NCI-H524 treated with DMSO at 0.1 percent for 48 hours (cell line): ENCODE measurements around the gene OVOL1.
"Not testable (repeated sequence)": the region's sequence is repeated elsewhere in the genome, so short reads cannot be mapped to it uniquely, and the experiment has no call there.

Experiments
- DNase-seq: peaks from one replicate; lab custom pipeline; 2025; lab: John Stamatoyannopoulos, UW

Gene OVOL1

DNA sequence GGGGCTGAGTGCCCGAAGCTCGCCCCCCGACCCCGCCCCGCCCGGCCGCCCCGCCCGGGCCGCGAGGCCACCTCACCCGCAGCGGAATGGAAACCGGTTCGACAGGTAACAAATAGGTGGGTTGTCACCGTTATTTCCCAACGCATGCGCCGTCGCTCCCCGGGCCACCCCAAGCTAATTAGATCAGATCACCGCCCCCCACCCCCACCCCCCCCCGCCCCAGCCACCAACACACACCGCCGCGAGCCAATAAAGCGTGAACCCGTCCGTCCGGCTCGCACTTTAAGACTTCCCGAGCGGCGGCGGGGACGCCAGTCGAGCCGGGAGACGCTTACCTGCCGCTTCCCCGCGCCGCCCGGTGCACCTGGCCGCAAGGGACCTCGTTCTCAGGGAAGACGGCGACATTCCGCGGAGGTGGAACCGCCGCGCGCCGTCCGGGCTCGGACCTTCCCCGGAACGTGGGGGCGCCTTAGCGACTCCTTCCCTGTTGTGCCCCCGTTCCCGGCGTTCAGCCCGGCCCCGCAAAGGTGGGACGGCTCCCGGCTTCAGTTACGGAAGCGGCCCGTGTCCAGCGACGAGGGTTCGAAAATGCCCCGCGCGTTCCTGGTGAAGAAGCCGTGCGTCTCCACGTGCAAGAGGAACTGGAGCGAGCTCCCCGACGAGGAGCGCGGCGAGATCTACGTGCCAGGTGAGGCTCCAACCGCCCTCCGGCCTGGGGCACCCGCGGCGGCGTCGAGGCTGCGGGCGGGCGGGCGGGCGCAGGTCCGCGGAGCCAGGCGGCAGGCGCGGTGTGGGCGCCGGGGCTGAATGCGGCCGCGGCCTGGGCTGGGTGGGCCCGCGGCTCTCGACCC lies at the start of gene OVOL1:
Gene OVOL1 (plus strand): TSS at position 278 of the 851 bp plus-strand sequence. CDS start 311 bp downstream, at position 589.
- no peak for DNase-seq

GRCh38 chr11:65739022-65739421 lies 47.8 kb upstream of the OVOL1 start:
- DNase-seq = no peak

GRCh38 chr11:65741185-65741584 lies 45.7 kb upstream of the OVOL1 start:
- no peak for DNase-seq

DNA sequence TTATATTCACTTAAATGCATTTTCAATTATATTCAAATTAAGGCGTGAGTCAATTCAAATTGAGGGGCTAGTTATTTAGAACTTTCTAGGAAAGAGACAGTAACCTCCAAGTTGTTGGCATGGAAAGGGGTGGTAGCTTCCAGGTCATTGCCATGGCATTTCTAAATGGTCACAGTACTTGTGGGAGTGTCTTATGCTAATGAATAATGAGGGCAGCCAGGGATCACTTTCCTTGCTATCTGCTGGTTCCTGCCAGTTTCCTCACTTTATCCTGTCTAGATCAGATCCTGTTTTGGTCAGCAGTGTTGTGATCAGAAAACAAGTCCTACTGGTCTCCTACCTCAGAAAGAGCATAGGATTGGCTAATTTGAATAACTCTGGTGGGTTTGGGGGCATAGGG lies 44.5 kb upstream of the OVOL1 start:
- no peak for DNase-seq

DNA sequence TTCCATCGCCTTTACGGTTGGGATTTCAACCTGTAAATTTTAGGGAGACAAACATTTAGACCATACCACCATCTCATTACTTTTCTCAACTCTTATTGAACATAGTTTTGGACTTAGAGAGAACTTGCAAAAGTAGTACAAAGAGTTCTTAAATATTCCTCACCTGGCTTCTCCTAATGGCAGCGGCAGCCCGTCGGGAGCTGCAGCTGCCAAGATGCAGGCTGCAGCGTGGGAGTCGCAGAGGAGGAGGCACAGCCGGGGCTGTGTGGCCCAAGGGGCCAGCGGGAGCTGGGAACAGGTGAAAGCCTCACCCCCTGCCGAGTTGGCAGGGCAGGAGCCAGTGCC lies 43.2 kb upstream of the OVOL1 start:
- DNase-seq = no peak

GRCh38 chr11:65744026-65744698 lies 42.7 kb upstream of the OVOL1 start:
- no peak for DNase-seq

DNA sequence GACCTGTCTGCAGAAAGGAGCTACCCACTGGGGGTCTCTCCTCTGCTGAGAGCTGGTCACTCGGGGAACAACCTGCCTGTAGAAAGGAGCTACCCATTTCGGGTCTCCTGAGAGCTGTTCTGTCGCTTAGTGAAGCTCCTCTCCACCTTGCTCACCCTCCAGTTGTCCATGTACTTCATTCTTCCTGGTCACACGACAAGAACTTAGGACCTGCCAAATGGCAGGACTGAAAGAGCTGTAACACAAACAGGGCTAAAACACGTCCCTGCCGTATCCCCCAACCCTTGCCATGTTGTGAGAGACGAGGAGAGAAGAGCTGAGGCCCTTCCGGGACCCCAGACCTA lies 42.2 kb upstream of the OVOL1 start:
- no peak for DNase-seq

DNA sequence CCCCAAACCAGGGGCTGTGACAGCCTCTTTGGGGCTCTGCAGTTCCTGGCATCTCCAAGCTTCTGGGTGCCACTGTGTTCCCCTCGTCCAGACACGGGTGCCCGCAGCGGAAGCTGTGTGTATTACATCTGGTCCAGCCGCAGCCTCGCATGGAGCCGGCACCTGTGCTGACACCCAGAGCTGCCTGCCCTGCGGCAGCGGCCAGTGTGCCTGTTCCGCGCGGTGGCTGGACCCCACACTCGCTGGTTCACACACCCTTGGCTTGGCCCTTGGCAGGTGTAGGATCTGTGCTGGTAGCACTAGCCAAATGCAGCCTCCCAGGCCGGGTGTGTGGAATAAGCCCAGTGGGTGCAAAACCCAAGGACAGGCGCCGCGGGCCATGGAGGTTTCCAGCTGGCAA lies 41.8 kb upstream of the OVOL1 start:
- no peak for DNase-seq

- DNase-seq = not testable (repeated sequence)
Measured at GRCh38 chr11:65762169-65762568, 24.7 kb upstream of the OVOL1 start.

DNA sequence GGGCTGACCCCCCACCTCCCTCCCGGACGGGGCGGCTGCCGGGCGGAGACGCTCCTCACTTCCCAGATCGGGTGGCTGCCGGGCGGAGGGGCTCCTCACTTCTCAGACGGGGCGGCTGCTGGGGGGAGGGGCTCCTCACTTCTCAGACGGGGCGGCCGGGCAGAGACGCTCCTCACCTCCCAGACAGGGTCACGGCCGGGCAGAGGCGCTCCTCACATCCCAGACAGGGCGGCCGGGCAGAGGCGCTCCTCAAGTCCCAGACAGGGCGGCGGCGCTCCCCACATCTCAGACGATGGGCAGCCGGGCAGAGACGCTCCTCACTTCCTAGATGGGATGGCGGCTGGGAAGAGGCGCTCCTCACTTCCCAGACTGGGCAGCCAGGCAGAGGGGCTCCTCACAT lies 24.0 kb upstream of the OVOL1 start:
- not testable (repeated sequence) for DNase-seq

DNA sequence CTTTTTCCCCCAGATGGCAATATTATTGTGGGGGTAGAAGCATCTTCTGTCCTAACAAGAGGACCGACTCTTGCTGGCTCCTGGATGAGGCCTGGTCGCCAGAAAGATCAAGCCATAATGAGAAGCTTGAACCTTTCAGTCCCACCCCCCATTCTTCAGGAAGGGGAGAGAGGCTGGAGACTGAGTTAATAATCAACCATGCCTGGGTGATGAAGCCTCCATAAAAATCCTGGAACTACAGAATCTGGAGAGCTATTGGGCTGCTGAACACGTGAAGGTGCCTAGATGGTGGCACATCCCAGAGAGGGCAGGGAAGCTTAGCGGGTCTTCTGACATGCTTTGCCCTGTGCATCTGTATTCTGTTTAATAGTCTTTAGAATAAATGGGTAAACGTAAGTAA lies 22.4 kb upstream of the OVOL1 start:
- no peak for DNase-seq

DNA sequence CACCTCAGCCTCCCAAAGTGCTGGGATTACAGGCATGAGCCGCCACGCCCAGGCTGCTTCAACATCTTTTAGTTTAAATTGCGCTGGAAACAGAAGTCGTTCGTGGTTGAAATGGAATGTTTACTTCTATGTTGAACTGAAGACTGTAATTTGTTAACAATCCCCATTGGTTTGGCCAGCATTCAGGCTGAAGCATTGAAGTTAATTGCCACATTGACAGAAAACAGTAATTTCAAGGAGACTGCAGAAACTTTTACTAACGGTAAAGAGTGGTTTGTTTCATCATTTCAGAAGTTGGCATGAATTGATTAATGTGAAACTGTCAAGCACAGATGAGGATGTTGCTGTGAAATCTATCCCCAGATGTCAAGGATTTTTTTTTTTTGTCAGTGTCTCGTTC lies 20.3 kb upstream of the OVOL1 start:
- no peak for DNase-seq

- DNase-seq = no peak
Measured at GRCh38 chr11:65767406-65767805, 19.5 kb upstream of the OVOL1 start.

DNA sequence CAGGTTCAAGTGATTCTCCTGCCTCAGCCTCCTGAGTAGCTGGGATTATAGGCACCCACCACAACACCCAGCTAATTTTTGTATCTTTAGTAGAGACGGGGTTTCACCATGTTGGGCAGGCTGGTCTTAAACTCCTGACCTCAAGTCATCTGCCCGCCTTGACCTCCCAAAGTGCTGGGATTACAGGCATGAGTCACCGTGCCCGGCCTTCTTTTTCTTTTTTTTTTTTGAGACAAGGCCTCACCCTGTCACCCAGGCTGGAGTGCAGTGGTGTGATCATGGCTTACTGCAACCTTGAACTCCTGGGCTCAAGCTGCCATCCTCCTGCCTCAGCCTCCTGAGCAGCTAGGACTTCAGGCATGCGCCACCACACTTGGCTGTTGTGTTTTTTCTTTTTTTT lies 19.1 kb upstream of the OVOL1 start:
- DNase-seq = not testable (repeated sequence)

DNA sequence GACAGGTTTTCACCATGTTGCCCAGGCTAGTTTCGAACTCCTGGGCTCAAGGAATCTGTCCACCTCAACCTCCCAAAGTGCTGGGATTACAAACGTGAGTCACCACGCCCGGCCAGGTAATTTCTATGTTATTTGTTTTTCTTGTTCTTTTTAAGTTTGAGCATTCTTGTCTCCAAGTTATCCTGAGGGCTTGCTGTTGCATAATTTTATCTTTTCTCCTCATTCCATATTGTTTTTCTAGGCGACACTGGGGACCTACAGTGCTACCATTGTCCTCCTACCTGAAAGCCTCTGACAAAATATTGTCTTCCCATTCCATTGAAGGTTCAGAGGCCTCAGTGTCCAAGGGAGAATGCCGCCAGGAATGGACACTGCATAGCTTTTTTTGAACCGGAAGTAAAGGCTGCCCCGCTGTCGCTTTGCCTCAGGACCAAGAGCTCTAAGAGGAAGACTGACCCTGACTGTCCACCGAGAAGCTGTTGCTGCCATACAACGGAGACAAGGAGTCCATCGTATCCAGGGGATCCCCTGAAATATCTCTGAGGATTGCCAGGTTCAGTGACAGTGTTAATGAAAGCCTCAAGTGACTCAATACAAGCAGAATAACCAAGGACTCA lies 15.8 kb upstream of the OVOL1 start:
- no peak for DNase-seq

DNA sequence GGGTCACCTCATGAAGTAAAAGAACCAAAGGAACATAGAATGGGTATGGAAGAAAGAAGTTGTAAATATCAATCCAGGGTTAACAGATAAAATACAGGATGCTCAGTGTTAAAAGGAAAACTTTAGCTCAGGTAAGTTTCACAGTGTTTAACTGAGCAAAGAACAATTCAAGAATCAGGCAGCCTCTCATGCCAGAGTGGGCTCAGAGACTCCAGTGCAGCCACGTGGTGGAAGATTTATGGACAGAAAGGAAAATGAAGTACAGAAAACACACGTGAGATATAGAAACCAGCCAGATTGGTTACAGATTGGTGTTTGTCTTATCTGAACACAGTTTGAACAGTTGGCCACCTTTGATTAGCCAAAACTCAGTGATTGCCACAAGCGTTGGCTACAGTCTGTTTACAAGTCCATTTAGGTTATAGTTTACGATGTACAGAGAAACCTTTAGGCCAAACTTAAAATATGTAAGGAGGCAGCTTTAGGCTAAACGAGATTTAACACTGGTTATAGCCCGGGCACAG lies 15.2 kb upstream of the OVOL1 start:
- DNase-seq = no peak

GRCh38 chr11:65773784-65774411 lies 13.0 kb upstream of the OVOL1 start:
- DNase-seq = no peak

DNA sequence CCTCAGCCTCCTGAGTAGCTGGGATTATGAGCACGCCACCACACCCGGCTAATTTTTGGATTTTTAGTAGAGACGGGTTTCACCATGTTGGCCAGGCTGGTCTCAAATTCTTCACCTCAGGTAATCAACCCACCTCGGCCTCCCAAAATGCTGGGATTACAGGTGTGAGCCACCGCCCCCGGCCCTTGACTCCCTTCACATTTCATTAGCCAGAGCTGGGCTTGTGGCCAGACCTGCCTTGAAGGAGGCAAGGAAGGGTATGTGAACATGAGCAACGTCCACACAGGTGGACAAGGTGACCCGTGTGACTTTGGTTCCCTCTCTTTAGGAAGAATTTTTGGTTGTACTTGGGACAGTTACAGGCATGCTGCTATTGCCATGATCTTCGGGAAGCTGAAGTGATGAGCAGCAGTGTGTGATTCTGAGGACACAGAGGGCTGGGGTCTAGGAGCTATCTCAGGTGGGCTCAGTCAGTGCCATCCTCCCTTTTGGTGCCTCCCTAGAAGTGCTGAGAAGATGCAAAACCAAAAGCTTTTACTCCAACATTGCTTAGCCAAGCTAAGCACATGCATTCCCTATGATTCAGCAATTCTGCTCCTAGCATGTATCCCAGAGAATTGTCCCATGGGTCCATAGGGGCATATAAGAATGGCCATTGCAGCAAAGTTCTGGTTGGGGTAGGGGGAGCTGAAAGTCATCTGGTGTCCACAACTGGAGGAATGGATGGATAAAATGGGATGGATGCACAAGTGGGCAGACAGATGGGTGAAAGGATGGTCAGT lies 12.1 kb upstream of the OVOL1 start:
- no peak for DNase-seq

- no peak for DNase-seq
Measured at GRCh38 chr11:65776196-65776595, 10.7 kb upstream of the OVOL1 start.

- DNase-seq = no peak
Measured at GRCh38 chr11:65776710-65777141, 10.1 kb upstream of the OVOL1 start.

- DNase-seq = no peak
Measured at GRCh38 chr11:65777241-65777640, 9.6 kb upstream of the OVOL1 start.
